Measurements from ENCODE around the gene GRM8. TPM values are rescaled to one million over a fixed set of nuclear protein-coding genes. Genes with fewer than 3 reads are reported as not detected.
A peak's percentile ranks its signal among the peaks of the same experiment; 100 is the strongest.

Gene GRM8
- total RNA-seq, 1 donor from 2014 or later: 0.30 TPM

DNA sequence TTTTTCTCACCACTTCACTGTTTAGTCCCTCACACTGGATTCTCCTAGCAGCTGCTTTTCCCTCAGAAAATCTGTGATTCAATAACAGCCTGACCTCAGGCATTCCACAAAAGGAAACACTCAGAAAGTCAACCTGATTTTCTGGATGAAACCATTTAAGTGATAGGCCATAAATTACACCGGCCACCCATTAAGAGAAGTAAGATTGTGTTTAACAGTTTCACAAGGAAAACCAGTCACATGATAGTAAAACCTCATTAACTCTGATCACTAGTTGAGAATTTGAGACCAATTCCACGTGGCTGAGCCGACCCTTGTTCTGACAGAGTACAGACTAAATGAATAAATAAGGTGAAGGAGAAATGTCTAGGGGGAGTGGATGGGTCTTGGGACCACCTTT, 7.7 kb downstream of the GRM8 start:
- intact Hi-C loops (cut with DNase I): no loop called here

DNA sequence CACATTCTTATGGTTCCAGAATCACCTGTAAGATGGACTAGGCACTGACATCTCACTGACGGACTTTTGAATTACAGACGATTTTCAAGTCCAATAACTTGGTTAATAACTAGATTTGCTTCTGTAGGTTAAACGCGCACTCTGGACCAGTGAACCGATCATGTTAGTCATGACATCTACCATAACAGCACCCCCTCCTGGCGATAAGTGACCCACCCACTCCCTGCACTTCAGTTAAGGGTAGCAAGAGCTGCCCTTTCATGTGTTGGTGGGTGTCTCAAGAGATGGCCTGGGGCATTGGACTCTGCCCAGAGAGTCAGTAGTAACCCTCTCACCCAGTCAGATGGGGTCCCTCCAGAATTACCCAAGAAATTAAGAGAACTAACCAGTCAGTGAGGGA, 12.9 kb downstream of the GRM8 start:
- intact Hi-C loops (cut with DNase I): no loop called here
- DNase-seq (ENCODE audit: low spot score): no peak

More for the DNA sequence above, 7.7 kb downstream of the GRM8 start:
- DNase-seq (ENCODE audit: low spot score): no peak

DNA sequence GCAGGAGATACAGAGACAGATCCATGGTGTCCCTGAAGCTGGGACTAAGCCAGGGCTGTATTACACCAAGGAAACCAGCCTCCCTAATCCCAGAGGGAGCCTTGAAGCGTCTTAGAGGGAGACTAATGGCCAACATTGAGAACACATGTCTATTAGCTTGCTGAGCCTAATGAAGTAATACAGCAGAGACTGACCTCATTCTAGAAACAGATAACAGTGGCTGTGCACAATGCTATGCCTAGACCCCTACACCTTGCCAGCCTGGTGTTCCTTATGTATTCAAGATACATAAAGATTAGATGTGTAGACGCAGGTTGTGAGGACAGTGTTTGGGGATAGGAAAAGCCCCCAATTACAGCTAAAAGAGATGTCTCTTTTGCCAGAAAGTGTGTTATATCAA, 19.1 kb downstream of the GRM8 start:
- intact Hi-C loops (cut with DNase I): no loop called here

DNA sequence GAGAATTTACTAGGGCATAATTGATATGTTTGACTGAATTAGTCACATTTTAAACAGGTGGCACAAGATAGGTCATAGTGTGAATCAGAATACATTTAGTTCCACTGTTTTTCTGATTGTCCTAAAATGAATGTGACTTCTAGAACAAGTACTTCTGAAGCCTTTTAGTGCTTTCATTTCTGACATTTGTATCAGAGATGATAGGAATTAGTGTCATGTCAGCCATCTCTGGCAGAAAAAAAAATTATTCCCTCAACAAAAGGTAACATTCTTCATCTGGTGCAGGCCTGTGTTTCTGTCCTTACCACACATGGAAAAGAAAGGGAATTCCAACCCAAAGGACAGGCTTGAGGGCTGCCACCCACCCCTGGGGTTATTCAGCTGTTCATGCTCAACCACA, 21.3 kb downstream of the GRM8 start:
- DNase-seq (ENCODE audit: low spot score): no peak
- intact Hi-C loops (cut with DNase I): no loop called here

More for the DNA sequence above, 19.1 kb downstream of the GRM8 start:
- no peak for DNase-seq (ENCODE audit: low spot score)

DNA sequence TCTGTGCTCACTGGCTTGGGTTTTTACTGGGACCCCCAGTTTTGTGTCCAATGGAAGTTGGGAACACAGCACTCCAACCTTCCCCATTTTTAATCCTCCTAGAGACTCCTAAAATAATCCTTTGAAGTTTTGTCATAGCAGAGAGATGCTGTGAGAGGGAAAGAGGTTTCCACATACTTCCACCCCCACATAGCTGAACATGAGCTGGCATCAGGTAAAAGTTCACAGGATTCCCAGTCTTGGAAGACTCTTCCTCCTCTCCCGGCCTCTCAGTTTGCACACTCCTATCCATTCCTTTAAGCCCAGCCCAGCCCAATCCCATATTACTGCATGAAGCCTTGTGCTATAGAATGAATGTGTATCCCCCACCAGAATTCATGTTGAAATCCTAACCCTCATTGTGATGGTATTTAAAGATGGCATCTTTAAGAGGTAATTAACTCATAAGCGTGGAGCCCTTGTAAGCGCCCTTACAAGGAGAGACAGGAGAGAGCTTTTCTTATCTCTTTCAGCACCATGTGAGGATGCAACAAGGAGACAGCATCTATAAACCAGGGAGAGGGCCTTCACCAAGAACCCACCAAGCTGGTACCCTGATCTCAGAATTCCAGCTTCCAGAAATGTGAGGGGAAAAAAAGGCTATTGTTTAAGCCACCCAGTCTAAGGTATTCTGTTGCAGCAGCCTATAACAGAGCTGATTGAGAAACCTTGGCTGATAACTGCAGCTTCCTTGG, 22.4 kb downstream of the GRM8 start:
- intact Hi-C loops (cut with DNase I): no loop called here
- no peak for DNase-seq (ENCODE audit: low spot score)

DNA sequence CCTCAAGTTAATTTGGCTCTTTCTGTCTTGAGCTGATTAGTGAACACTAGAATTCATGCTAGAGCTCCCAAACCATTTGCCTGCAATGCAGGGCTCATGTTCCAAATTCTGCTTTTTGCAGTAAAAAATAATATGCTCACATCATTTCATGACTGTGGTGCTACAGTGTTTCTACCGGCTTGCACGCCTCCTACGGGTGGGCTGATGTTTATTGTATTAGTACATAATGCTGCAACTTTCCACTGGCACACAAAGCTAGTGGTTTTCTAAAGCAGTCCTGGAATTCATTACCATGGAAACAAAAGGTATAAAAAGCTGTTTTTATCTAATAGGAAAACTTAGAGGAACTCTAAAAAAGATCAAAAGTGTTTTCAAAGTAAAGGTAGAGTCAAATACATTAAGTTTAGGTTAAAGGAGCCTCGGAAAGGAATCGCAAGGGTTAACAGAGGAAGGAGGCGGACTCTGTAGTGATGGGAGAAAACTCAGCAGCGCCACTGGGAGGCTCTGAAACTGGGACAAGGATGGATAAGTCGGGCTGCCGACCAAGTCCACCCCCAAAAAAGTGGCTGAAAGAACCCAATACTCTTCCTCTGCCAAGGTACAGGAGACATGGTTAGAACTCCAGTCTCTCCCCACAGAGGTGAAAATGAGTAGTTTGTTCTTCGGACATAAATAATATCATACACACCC, 25.9 kb downstream of the GRM8 start:
- DNase-seq (ENCODE audit: low spot score): no peak
- intact Hi-C loops (cut with DNase I): no loop called here

DNA sequence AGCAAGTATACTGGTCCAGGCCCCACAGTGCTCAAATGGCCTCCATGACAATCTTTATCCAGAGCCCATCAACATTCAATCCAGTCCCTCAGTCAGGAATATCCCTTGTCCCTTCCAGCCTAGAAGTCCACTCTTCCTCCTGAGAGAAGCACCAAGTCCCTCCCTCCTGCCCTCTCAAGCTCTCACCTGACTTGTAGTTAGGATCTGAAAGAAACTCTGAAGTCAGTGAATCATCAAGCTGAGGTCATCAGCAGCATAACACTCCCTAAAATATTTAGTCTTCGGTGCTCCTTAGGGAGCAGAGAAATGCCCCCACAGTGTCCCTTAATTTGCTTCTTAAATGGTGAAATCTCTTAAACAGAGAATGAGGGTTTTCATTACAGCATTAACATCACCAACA, 31.0 kb downstream of the GRM8 start:
- intact Hi-C loops (cut with DNase I): no loop called here
- no peak for DNase-seq (ENCODE audit: low spot score)

DNA sequence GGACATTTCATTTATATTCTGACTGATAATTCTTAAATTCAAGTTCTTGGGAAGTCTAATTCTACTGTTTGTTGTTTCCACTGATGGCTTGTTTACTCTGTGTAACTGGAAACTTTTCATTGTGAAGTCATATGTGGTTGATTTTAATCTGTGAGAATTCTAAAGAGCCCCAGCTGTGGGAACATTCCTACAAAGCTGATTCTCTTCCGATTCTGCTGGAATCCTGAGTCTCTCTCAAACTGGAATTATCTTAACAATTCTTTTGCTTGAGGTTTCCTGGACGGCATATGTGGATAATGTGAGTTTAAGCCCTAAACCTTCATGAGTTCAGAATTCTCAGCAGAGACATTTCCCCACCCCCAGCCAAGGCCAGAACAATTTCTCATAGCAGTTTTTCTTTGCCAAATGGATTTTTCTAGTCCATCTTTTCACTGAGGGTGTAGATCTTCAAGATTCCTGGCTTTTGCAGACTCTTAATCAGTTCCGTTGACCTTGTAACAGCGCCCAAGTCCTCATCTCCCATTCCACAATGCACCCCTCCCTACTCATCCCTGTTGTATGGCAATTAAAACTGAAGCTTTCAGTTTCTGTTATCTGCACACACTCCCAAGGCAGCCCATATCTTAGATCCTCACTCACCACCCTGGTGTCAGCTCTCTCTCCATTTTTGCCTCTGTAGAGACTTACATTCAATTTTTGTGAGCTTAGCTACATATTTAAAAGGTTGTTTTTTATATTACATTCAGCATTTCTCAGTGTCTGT, 37.6 kb downstream of the GRM8 start:
- no peak for DNase-seq (ENCODE audit: low spot score)
- intact Hi-C loops (cut with DNase I): no loop called here

DNA sequence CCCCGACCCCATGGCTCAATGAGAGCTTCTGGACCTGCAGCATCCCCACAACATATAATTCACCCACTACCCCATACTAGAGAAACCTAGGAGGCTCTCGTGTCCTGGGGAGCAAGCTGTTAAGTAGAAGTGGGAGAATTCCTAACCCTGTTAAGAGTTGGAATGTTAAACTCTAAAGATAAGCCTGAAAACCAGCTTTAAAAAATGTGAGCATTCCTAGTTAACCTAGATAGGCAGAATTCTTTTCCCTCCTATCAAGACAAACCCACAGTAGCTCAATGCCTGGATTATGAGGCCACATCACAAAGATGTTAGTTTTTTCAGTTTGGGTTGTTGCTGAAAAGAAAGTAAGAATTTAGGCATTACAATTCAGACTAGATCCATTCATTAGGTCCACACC, 42.9 kb downstream of the GRM8 start:
- DNase-seq (ENCODE audit: low spot score): no peak
- intact Hi-C loops (cut with DNase I): no loop called here

DNA sequence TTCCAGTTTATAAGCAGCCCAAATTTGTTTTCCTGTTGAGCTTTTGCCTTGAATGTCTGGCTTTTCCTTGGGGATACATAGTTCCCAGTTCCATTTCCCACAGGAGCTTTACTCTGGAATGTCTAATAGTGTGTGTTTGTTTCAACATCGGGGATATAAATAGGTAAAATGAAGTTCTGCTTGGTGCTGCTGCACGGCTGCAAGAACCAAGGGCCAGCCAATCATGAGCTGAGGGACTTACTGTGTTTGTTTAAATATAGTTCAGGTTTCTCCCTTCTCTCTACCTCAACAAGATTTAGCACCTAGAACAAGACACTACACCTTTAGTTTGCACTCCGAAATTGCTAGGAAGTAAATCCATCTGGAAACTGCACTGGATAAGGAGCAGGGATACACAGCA, 43.9 kb downstream of the GRM8 start:
- no peak for DNase-seq (ENCODE audit: low spot score)
- intact Hi-C loops (cut with DNase I): no loop called here

DNA sequence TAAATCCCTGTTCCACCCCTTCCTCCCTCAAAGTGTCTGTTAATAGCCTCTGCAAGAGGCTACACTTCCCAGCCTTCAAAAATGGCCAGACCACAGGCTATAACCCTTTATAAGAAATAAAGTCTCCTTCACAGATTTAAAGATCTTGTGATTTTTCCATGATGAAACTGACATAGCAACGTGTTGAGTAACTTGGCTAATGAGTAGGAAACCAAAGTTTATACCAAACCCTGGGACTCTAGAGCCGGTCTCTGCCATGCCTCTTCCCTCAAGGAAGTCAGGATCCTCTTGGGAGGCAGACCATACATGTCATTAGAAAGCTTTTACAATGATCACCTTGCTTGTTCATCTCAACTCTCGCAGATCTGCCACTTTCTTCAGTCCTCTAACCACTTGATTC, 44.4 kb downstream of the GRM8 start:
- intact Hi-C loops (cut with DNase I): no loop called here

DNA sequence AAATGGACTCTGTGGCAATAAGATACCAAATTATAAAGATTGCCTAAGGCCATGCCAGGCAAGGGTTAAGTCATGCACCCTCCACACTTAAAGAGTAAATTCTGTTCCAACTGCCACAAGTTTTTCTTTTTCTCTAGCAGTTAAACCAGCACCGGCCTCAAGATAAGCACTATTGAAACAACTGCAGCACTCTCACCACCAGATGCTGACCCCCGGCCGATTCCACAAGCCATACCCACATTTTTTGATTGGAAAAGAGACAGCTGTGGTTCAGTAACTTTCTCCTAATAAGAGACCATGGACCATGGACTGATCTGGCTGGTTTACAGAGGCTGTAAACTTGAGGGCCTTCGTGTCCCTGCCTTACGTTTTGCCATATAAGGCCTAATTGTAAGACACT, 44.9 kb downstream of the GRM8 start:
- no peak for DNase-seq (ENCODE audit: low spot score)
- intact Hi-C loops (cut with DNase I): no loop called here

More for the DNA sequence above, 44.4 kb downstream of the GRM8 start:
- DNase-seq (ENCODE audit: low spot score): no peak

DNA sequence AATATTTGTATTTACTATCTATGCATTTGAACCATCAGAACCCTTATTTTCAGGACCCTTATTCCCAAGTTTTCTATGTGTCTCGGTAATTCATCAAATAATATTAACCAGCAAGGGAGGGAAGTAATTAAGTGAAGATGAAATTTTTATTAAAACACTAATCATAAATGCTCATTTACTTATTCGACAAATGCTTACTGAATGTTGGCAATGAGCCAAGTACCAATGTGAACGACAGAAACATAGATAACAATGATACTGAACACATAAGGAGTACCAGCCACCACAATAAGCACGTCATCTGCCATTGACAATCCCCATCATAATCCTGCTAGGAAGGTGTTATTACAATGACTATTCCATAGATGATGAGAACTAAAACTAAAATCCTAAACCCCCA, 45.5 kb downstream of the GRM8 start:
- intact Hi-C loops (cut with DNase I): no loop called here
- no peak for DNase-seq (ENCODE audit: low spot score)

DNA sequence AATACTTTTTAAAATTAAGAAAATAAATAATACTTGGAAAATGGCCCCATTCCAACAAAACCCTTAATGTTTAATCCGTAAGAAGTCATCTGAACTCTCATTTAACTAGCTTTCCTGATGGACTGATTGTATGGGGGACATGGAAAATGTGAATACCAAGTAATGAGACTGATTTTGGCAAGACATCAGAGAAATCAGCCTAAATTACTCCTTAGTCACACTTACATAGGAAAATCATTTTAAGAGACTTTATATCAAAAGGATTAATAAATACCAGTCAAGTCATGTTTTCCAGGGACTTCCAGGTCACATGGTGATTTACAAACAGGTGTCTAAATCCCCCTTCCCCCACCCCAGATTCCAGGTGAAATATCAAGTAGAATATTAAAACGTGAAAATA, 58.2 kb downstream of the GRM8 start:
- intact Hi-C loops (cut with DNase I): no loop called here

DNA sequence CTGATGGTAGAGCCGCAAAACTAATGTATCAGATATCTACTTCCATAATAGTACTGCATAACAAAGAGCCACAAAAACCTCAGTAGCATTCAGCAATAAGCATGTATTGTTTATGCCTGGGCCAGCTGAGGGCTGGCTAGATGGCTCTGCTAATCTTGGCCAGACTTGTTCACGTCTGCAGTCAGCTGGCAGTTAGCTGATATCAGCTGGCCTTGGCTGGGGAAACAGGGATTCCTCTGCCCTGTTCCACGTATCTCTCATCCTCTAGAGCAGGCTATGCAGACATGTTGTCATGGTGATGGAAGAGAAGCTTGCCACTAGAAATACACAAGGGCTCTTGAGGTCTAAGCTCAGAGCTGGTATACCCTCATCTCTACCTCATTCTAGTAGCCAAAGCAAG, 62.9 kb downstream of the GRM8 start:
- intact Hi-C loops (cut with DNase I): no loop called here
- peak; percentile 78 for DNase-seq (ENCODE audit: low spot score)

More for the DNA sequence above, 58.2 kb downstream of the GRM8 start:
- no peak for DNase-seq (ENCODE audit: low spot score)

DNA sequence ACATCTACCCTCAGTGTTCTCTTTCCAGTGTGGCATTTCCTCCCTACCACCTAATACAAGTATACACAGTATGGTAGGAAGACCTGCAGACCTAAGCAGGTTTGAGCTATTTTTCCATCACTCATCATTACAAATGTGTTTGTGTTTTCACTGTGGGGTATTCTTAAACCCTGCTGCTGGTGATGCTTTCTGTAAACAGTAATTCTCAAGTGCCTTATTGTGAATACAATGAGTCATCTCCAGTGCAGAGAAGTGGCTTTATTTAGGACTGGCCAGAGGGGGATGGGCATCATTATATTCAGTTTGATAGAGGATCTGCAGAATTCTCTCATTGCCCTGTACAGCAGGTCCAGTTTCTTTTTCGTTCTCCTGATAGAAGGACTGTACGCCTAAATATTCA, 63.7 kb downstream of the GRM8 start:
- DNase-seq (ENCODE audit: low spot score): no peak
- intact Hi-C loops (cut with DNase I): no loop called here

DNA sequence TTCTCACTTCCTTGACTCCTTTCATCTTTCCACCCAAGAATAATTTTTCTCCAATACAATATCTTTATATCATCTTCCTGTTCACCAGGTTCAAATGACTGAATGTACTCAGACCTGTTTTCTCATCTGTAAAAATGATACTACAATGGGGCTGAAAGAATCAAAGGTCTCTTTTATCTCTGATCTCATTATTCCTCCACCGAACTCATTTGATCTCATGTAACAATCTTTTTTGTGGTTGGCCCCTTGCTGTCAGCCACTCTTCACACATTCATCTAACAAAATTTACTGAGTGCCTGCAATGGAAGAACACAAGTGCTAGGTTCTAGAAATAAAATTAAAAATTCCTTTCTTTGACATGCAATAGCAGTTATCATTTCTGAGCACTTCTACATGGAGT, 65.0 kb downstream of the GRM8 start:
- intact Hi-C loops (cut with DNase I): no loop called here
- no peak for DNase-seq (ENCODE audit: low spot score)

DNA sequence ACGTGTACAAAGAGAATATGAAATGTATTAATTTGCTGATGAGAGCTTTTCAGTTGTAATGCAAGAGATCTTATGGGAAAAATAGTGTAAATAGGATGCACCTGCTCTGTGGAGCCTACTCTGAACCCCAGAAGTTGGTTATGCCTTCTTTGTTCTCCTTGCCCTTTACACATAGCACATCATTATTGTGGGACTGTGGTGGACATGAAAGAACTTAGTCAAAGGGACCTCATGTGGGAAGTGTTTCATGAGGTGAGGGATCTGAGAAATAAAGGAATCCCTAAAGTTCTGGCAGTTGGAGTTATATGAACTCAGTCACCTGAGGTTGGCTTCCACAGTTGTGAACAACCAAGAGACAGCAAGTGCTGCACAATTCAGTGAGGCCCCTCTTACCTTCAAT, 66.1 kb downstream of the GRM8 start:
- DNase-seq (ENCODE audit: low spot score): no peak
- intact Hi-C loops (cut with DNase I): no loop called here

DNA sequence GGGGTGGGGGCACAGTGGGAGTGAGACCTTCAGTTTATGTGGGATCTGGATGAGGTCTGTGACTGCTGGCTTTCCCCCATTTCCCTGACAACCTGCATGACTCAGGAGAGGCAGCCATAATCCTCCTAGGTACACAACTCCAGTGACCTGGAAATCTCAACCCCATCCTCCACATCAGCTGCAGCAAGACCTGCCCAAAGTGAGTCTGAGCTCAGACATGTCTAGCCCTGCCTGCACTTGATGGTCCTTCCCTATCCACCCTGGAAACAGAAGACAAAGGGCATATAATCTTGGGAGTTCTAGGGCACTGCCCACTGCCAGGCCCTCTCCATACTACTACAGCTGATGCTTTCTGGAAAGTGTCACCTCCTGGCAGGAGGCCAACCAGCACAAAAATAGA, 75.6 kb downstream of the GRM8 start:
- no peak for DNase-seq (ENCODE audit: low spot score)
- intact Hi-C loops (cut with DNase I): no loop called here

DNA sequence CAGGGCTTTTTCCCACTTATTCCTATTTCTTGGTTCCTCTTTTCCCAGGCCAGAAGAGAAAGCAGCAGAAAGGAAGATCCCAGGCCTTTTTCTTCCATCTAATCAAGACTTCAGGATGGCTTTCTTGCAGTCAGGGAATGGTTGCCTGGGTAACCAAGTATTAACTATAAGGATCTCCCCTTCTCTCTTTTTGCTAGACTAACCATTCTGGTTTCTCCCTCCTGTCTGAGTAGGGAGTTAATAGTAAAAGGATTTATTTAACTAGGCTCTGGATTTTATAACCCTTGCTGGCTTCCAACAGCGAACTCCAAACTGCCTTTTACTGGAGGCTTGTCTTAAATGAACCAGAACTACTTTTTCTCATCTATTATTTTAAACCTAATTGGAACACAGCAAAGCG, 90.4 kb downstream of the GRM8 start:
- no peak for DNase-seq (ENCODE audit: low spot score)
- intact Hi-C loops (cut with DNase I): no loop called here

DNA sequence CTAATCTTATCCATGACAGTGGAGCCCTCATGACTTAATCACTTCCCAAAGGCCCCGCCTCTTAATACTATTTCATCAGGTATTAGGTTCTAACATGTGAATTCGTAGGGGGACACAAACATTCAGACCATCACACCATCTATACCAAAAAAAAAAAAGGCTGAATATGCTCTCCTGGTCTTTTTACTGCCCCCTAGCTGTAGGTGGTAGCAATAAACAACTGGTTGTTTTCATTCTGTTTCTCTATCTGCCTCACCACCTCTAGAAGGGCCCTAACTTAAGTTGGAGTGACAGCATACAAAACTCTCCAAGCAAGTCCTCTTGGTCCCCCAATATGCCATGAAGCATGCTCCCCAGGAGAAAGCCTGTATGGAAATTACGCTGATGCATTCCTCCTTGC, 94.1 kb downstream of the GRM8 start:
- DNase-seq (ENCODE audit: low spot score): no peak
- intact Hi-C loops (cut with DNase I): no loop called here
